ENCODE measurements around the gene ASPSCR1. TPM values are rescaled to one million over a fixed set of nuclear protein-coding genes. Genes with fewer than 3 reads are reported as not detected.

ASPSCR1 gene
- total and polyA plus RNA-seq, 2 of the 13 experiments (the other 11 are each of a cell fraction or from before 2014, with no cell fraction given): 274 to 314 TPM

DNA sequence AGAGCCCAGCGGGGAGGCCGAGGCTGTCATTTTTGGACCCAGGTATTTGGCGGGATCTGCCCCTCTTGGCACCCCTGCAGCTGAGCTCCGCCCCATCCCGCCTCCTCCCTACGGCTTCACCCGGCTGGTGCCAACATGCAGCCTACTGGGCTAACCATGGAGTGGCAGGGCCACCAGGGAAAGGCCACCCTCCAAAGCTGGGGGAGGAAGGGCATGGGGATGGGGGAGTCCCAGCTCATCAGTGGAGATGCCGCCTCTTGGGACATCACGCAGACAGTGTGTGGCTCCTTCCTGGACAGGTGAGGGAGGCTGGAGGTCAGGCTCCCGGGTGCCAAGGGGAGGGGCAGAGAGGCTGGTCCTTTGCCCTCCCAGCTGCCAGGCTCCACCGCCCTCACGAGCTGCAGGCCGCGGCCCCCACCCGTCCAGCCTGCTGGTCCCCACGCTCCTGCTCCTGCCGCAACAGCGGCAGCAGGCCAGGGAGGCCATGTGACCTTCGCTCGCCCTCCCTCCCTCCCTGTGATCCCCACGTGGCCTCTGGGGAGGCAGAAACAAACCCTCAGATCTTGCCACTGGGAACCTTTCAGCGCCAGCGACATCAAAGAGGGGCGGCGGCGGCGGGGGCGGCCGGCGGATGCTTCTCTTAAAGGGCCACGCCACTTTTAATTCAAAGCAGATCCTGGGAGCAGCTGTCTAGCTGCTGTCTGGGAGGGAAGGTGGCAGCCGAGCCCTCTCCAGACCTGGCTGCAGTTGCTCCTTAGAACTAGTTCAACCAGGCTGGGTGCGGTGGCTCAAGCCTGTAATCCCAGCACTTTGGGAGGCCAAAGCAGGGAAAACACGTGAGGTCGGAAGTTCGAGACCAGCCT lies 9.7 kb upstream of the ASPSCR1 start (continued):
- TF ChIP-seq ZKSCAN5 (CRISPR knock-in tag; IDR thresholded peaks at IDR 0.05): peak; percentile 75; the same call in 1 of the 2 replicates
- no peak for TF ChIP-seq ZNF446 (CRISPR knock-in tag; IDR thresholded peaks at IDR 0.05)
- TF ChIP-seq TMF1 (CRISPR knock-in tag; IDR thresholded peaks at IDR 0.05; ENCODE audit: low read depth): peak; percentile 52; the same call in 1 of the 2 replicates
- TF ChIP-seq STAT5B (CRISPR knock-in tag; IDR thresholded peaks at IDR 0.05): peak; percentile 82; the same call in 1 of the 2 replicates
- TF ChIP-seq ZIK1 (CRISPR knock-in tag; IDR thresholded peaks at IDR 0.05; ENCODE audit: borderline replicate concordance, low read depth): peak; percentile 70; the same call in 1 of the 2 replicates
- 0 out of 2 replicates have a peak, but pooled peaks have one; percentile 59 for TF ChIP-seq TP53 (CRISPR knock-in tag; conservative IDR thresholded peaks at IDR 0.05)
- TF ChIP-seq PRDM10 (CRISPR knock-in tag; IDR thresholded peaks at IDR 0.05; ENCODE audit: low read depth): peak; percentile 85; the same call in 1 of the 2 replicates
- peak; percentile 89; the same call in 1 of the 2 replicates for TF ChIP-seq ATF5 (CRISPR knock-in tag; IDR thresholded peaks at IDR 0.05; ENCODE audit: low read depth)
- TF ChIP-seq ZKSCAN1 (IDR thresholded peaks at IDR 0.05; ENCODE audit: low read length): no peak
- TF ChIP-seq, protein P1, sequence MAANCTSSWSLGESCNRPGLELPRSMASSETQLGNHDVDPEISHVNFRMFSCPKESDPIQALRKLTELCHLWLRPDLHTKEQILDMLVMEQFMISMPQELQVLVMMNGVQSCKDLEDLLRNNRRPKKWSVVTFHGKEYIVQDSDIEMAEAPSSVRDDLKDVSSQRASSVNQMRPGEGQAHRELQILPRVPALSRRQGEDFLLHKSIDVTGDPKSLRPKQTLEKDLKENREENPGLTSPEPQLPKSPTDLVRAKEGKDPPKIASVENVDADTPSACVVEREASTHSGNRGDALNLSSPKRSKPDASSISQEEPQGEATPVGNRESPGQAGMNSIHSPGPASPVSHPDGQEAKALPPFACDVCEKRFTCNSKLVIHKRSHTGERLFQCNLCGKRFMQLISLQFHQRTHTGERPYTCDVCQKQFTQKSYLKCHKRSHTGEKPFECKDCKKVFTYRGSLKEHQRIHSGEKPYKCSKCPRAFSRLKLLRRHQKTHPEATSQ (CRISPR knock-in tag; IDR thresholded peaks at IDR 0.05; ENCODE audit: borderline replicate concordance): no peak
- peak; percentile 96 for TF ChIP-seq KDM2A (CRISPR knock-in tag; IDR thresholded peaks at IDR 0.05; ENCODE audit: borderline replicate concordance, low read depth)
- TF ChIP-seq SP4 (CRISPR knock-in tag; IDR thresholded peaks at IDR 0.05): peak; percentile 80
- TF ChIP-seq SRSF4 (IDR thresholded peaks at IDR 0.05; ENCODE audit: low read depth, low read length, poor library complexity, severe bottlenecking): no peak
- peak; percentile 76; the same call in 1 of the 2 replicates for TF ChIP-seq ZNF839 (CRISPR knock-in tag; IDR thresholded peaks at IDR 0.05; ENCODE audit: borderline replicate concordance)
- TF ChIP-seq ZNF562 (CRISPR knock-in tag; IDR thresholded peaks at IDR 0.05; ENCODE audit: borderline replicate concordance): no peak
- no peak; the same call in 1 of the 2 replicates for TF ChIP-seq ZNF550 (CRISPR knock-in tag; IDR thresholded peaks at IDR 0.05; ENCODE audit: borderline replicate concordance)
- peak; percentile 70 for TF ChIP-seq ZSCAN9 (CRISPR knock-in tag; IDR thresholded peaks at IDR 0.05; ENCODE audit: borderline replicate concordance)
- no peak for TF ChIP-seq SMARCC2 (IDR thresholded peaks at IDR 0.05)
- no peak for TF ChIP-seq GPBP1L1 (CRISPR knock-in tag; IDR thresholded peaks at IDR 0.05)
- peak; percentile 57; the same call in 1 of the 2 replicates for TF ChIP-seq POLR2AphosphoS5 (IDR thresholded peaks at IDR 0.05; ENCODE audit: low read depth, low read length)
